22Rv1 (cell line): ENCODE results near the gene GAB2.

Experiments
- H3K27ac ChIP-seq: fragments of 450-650 bp; 2 replicates; pipeline ENCODE4 v1.5.1; 2017
- CTCF ChIP-seq: fragments of 450-650 bp; IDR thresholded peaks from 2 replicates; pipeline ENCODE4 v1.5.1; 2017; ENCODE audit warnings: mild to moderate bottlenecking
- ZFX ChIP-seq: fragments of 450-650 bp; IDR thresholded peaks from 2 replicates; pipeline ENCODE4 v1.6.1; 2017; ENCODE audit warnings: antibody characterized with exemption, borderline replicate concordance

Gene GAB2

GRCh38 chr11:78248903-78249302 lies 168.7 kb downstream of the GAB2 start:
- TF ChIP-seq CTCF (no peak), ZFX (no peak)
- no peak overlapping the region for H3K27ac ChIP-seq

- TF ChIP-seq ZFX, result no peak
- TF ChIP-seq CTCF, result no peak
- H3K27ac ChIP-seq, result no peak overlapping the region
These were observed 169.4 kb downstream of the GAB2 start for GRCh38 chr11:78248191-78248590.

GRCh38 chr11:78244546-78245255 lies 172.9 kb downstream of the GAB2 start:
- H3K27ac ChIP-seq, result no peak overlapping the region
- TF ChIP-seq ZFX (no peak), CTCF (no peak)

GRCh38 chr11:78244080-78244479 lies 173.5 kb downstream of the GAB2 start:
- TF ChIP-seq CTCF (no peak), ZFX (no peak)
- no peak overlapping the region for H3K27ac ChIP-seq

- TF ChIP-seq CTCF (no peak), ZFX (no peak)
- no peak overlapping the region for H3K27ac ChIP-seq
These were observed 176.1 kb downstream of the GAB2 start for GRCh38 chr11:78241475-78241874.

- H3K27ac ChIP-seq, result no peak overlapping the region
- TF ChIP-seq CTCF (no peak), ZFX (no peak)
These were observed 177.8 kb downstream of the GAB2 start for GRCh38 chr11:78239781-78240180.

- TF ChIP-seq ZFX, result no peak
- no peak overlapping the region for H3K27ac ChIP-seq
These were observed 180.2 kb downstream of the GAB2 start for GRCh38 chr11:78237293-78238046.
